Heart left ventricle (tissue), 13 donors: ENCODE results near the gene FARP1.

Source experiments
- POLR2A ChIP-seq, 2 donors: fragments of 450-650 bp; IDR thresholded peaks; one replicate each; pipeline ENCODE4 v1.6.1; 2017; ENCODE audit warnings: antibody characterized with exemption in 2 of 2, mild to moderate bottlenecking in 2 of 2, moderate library complexity in 2 of 2
- TF ChIP-seq, protein P1 (sequence below), 12 donors: fragments of 200-600 bp; sonication (generic) in 4 of 12; IDR thresholded peaks; one replicate each; pipeline versions ENCODE4 v1.5.0 to v1.8.0; 2018 to 2022; ENCODE audit warnings: antibody characterized with exemption in 12 of 12, mild to moderate bottlenecking in 5 of 12
- donor health status: ischemic (EF 13 %, LVEDD 7.1; RV severe dilation, severe dysfunction).
- donor health status: DM: no; HTN: yes; CAD: no.
- donor health status: DM: no; HTN: no; CAD: no.
- donor health status: ischemic (EF 25% LVEDD 6.9; RV normal size, moderate dysfunction).
- donor health status: ischemic (EF 25% LVEDD 5.7; RV mildly dilated, moderate dysfunction).
- donor health status: ischemic (EF 35%, LVEDD 5.7; RV mildly dilated, moderate dysfunction).
- donor health status: nonischemic (EF 11% LVEDD 7.7; RV severe dilation, severe dysfunction).
- donor health status: DM: yes; HTN: yes; CAD: no.
- donor health status: PGD.
- donor health status: ischemic (EF 29% LVEDD 5.4; RV normal size, mild dysfunction).
- donor health status: nonischemic (EF 23%, LVEDD 6.1; RV moderate dilation, normal function).

- TF ChIP-seq, protein P1, sequence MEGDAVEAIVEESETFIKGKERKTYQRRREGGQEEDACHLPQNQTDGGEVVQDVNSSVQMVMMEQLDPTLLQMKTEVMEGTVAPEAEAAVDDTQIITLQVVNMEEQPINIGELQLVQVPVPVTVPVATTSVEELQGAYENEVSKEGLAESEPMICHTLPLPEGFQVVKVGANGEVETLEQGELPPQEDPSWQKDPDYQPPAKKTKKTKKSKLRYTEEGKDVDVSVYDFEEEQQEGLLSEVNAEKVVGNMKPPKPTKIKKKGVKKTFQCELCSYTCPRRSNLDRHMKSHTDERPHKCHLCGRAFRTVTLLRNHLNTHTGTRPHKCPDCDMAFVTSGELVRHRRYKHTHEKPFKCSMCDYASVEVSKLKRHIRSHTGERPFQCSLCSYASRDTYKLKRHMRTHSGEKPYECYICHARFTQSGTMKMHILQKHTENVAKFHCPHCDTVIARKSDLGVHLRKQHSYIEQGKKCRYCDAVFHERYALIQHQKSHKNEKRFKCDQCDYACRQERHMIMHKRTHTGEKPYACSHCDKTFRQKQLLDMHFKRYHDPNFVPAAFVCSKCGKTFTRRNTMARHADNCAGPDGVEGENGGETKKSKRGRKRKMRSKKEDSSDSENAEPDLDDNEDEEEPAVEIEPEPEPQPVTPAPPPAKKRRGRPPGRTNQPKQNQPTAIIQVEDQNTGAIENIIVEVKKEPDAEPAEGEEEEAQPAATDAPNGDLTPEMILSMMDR (IDR thresholded peaks at IDR 0.05), result no peak
- TF ChIP-seq POLR2A (IDR thresholded peaks at IDR 0.05), result no peak
Observed at GRCh38 chr13:98480915-98481877, 338.3 kb downstream of the FARP1 start.
